ENCODE results near the gene C13orf46. TPM values are rescaled to one million over a fixed set of nuclear protein-coding genes. Genes with fewer than 3 reads are reported as not detected.

The C13orf46 gene
- total and polyA plus RNA-seq, 10 of the 15 experiments (the other 5 are each of a cell fraction or from before 2014, with no cell fraction given), result 0.01 to 0.18 (median 0.09) TPM; not detected in 6

GRCh38 chr13:114018461-114019055 lies 44.7 kb upstream of the C13orf46 start:
- DNase-seq (ENCODE audit: low read depth, low spot score), result no peak
- H2AFZ ChIP-seq (ENCODE audit: control insufficient read depth, low read depth, low read length), result no peak overlapping the region
- in situ Hi-C loops (cut with MboI) (no loop called here), intact Hi-C loops (cut with micrococcal nuclease; ENCODE audit: unreplicated experiment) (no loop called here)
- TF ChIP-seq NR2F1 (conservative IDR thresholded peaks at IDR 0.05), result no peak
- no peak for TF ChIP-seq KAT2A (conservative IDR thresholded peaks at IDR 0.05; ENCODE audit: control insufficient read depth, low read depth, low read length)
- TF ChIP-seq ZBTB33 (IDR thresholded peaks at IDR 0.05), result no peak
- TF ChIP-seq WRNIP1 (IDR thresholded peaks at IDR 0.05; ENCODE audit: borderline replicate concordance, low read depth, low read length), result no peak
- WGBS (ENCODE audit: insufficient coverage, insufficient replicate concordance, low lambda C conversion rate, missing lambda C conversion rate), result 82% methylated on average over 19 of the region's 20 CpGs
- no peak for FAIRE-seq
- BruUV-seq (replicated peaks), result no TSS peak
- H3K9me3 ChIP-seq (replicated peaks; ENCODE audit: control insufficient read depth, insufficient read depth, low read length), result no peaks in the 10 kb centered on the region
- CTCF ChIA-PET, result no interaction called here
- SMC1A ChIA-PET (ENCODE audit: uncharacterized antibody, unreplicated experiment), result no interaction called here
- no peaks in the 10 kb centered on the region; the same call in 1 of the 2 replicates for H3K4me1 ChIP-seq (ENCODE audit: control insufficient read depth, insufficient read depth, low read length)
- H3K27ac ChIP-seq (ENCODE audit: control insufficient read depth, insufficient read depth), result no peak overlapping the region
- no peak overlapping the region for H3K9ac ChIP-seq (ENCODE audit: control insufficient read depth, insufficient read depth, low read length)
- no peaks in the 10 kb centered on the region for H3K79me2 ChIP-seq (ENCODE audit: control insufficient read depth, insufficient read depth, low read length)
- no peaks in the 10 kb centered on the region for H3K27me3 ChIP-seq (replicated peaks in 1 of 2; ENCODE audit: control insufficient read depth in 2 of 2, insufficient read depth in 2 of 2, low read length in 1 of 2)
- ATAC-seq, result no peak
- no peak overlapping the region for H3K4me2 ChIP-seq (ENCODE audit: control insufficient read depth, insufficient read depth)
- POLR2A ChIA-PET, result no interaction called here
- RAD21 ChIA-PET (ENCODE audit: unreplicated experiment), result no interaction called here
- no peak overlapping the region for H3K4me3 ChIP-seq
- no peaks in the 10 kb centered on the region for H4K20me1 ChIP-seq (ENCODE audit: control insufficient read depth, insufficient read depth)
- peaks cover 0 to 29% of the 10 kb centered on the region in 2 experiments; a peak in 3 of 4 replicates for H3K36me3 ChIP-seq (ENCODE audit: control insufficient read depth in 2 of 2, insufficient read depth in 2 of 2, low read length in 1 of 2)

GRCh38 chr13:114017966-114018365 lies 44.1 kb upstream of the C13orf46 start:
- no peak overlapping the region for H3K27ac ChIP-seq (ENCODE audit: control insufficient read depth, insufficient read depth)
- no peaks in the 10 kb centered on the region for H3K27me3 ChIP-seq (replicated peaks in 1 of 2; ENCODE audit: control insufficient read depth in 2 of 2, insufficient read depth in 2 of 2, low read length in 1 of 2)
- H4K20me1 ChIP-seq (ENCODE audit: control insufficient read depth, insufficient read depth), result no peaks in the 10 kb centered on the region
- ChIA-PET CTCF (no interaction called here), RAD21 (ENCODE audit: unreplicated experiment) (interaction anchor here (0.7 kb wide), 1 partner anchor 13 kb away, joined by 3 read pairs; no protein-coding TSS in a partner anchor), SMC1A (ENCODE audit: uncharacterized antibody, unreplicated experiment) (no interaction called here), POLR2A (no interaction called here)
- H3K79me2 ChIP-seq (ENCODE audit: control insufficient read depth, insufficient read depth, low read length), result no peaks in the 10 kb centered on the region
- intact Hi-C loops (cut with micrococcal nuclease; ENCODE audit: unreplicated experiment), result no loop called here
- no peaks in the 10 kb centered on the region for H3K9me3 ChIP-seq (replicated peaks; ENCODE audit: control insufficient read depth, insufficient read depth, low read length)
- no peak for DNase-seq (ENCODE audit: low read depth, low spot score)
- 91% methylated on average over 23 of the region's 23 CpGs for WGBS (ENCODE audit: insufficient coverage, insufficient replicate concordance, low lambda C conversion rate, missing lambda C conversion rate)
- no peak for FAIRE-seq
- in situ Hi-C loops (cut with MboI), result no loop called here
- no peak overlapping the region for H3K4me3 ChIP-seq
- peaks cover 0 to 28% of the 10 kb centered on the region in 2 experiments; a peak in 3 of 4 replicates for H3K36me3 ChIP-seq (ENCODE audit: control insufficient read depth in 2 of 2, insufficient read depth in 2 of 2, low read length in 1 of 2)
- no TSS peak for BruUV-seq (replicated peaks)
- no peak for ATAC-seq
- no peak overlapping the region for H3K4me2 ChIP-seq (ENCODE audit: control insufficient read depth, insufficient read depth)
- H3K4me1 ChIP-seq (ENCODE audit: control insufficient read depth, insufficient read depth, low read length), result no peaks in the 10 kb centered on the region; the same call in 1 of the 2 replicates
- H3K9ac ChIP-seq (ENCODE audit: control insufficient read depth, insufficient read depth, low read length), result no peak overlapping the region
- H2AFZ ChIP-seq (ENCODE audit: control insufficient read depth, low read depth, low read length), result no peak overlapping the region
- TF ChIP-seq SMC3 (IDR thresholded peaks at IDR 0.05; ENCODE audit: borderline replicate concordance, low read length), result no peak
- TF ChIP-seq, protein P1, sequence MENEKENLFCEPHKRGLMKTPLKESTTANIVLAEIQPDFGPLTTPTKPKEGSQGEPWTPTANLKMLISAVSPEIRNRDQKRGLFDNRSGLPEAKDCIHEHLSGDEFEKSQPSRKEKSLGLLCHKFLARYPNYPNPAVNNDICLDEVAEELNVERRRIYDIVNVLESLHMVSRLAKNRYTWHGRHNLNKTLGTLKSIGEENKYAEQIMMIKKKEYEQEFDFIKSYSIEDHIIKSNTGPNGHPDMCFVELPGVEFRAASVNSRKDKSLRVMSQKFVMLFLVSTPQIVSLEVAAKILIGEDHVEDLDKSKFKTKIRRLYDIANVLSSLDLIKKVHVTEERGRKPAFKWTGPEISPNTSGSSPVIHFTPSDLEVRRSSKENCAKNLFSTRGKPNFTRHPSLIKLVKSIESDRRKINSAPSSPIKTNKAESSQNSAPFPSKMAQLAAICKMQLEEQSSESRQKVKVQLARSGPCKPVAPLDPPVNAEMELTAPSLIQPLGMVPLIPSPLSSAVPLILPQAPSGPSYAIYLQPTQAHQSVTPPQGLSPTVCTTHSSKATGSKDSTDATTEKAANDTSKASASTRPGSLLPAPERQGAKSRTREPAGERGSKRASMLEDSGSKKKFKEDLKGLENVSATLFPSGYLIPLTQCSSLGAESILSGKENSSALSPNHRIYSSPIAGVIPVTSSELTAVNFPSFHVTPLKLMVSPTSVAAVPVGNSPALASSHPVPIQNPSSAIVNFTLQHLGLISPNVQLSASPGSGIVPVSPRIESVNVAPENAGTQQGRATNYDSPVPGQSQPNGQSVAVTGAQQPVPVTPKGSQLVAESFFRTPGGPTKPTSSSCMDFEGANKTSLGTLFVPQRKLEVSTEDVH (IDR thresholded peaks at IDR 0.05; ENCODE audit: low read depth, partially characterized antibody), result no peak
- no peak for TF ChIP-seq KAT2A (conservative IDR thresholded peaks at IDR 0.05; ENCODE audit: control insufficient read depth, low read depth, low read length)
- no peak for TF ChIP-seq ASH2L (IDR thresholded peaks at IDR 0.05; ENCODE audit: borderline replicate concordance, low read depth)
- no peak for TF ChIP-seq SMAD5 (IDR thresholded peaks at IDR 0.05; ENCODE audit: low read depth)
- no peak for TF ChIP-seq FOXM1 (IDR thresholded peaks at IDR 0.05; ENCODE audit: low read depth, low read length)
- TF ChIP-seq EED (IDR thresholded peaks at IDR 0.05; ENCODE audit: low read depth), result no peak
- no peak for TF ChIP-seq KLF5 (IDR thresholded peaks at IDR 0.05; ENCODE audit: partially characterized antibody)
- TF ChIP-seq, protein P2, sequence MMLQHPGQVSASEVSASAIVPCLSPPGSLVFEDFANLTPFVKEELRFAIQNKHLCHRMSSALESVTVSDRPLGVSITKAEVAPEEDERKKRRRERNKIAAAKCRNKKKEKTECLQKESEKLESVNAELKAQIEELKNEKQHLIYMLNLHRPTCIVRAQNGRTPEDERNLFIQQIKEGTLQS (IDR thresholded peaks at IDR 0.05; ENCODE audit: borderline replicate concordance, extremely low read depth, low read depth, low read length), result no peak
- TF ChIP-seq TBL1XR1 (IDR thresholded peaks at IDR 0.05; ENCODE audit: low read depth, low read length), result no peak
